ENCODE measurements around the gene DNAH3.
"Not testable (repeated sequence)": the region's sequence is repeated elsewhere in the genome, so short reads cannot be mapped to it uniquely, and the experiment has no call there.

DNAH3 gene

DNA sequence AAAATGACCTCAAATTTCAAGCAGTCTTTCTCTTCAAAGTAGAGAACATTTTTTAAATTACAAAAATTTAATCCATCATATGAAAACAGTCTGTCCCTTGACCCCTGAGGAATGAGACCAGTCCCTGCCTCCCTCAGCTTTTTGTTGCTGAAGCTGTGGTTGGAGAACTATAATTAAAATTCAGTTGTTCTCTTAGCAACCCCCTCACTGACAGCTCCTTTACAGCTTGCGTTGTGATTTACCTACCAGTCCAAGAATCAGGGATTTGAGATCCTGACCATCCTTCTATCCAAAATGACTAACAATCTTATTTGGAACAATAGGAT, 220.3 kb downstream of the DNAH3 start:
- H3K36me3 Mint-ChIP-seq (ENCODE audit: low read depth) = peaks cover 12% of the 10 kb centered on the region
- no peaks in the 10 kb centered on the region for H3K9me3 Mint-ChIP-seq
- peaks cover 5% of the 10 kb centered on the region for H3K4me1 Mint-ChIP-seq
- TF ChIP-seq, protein P1, sequence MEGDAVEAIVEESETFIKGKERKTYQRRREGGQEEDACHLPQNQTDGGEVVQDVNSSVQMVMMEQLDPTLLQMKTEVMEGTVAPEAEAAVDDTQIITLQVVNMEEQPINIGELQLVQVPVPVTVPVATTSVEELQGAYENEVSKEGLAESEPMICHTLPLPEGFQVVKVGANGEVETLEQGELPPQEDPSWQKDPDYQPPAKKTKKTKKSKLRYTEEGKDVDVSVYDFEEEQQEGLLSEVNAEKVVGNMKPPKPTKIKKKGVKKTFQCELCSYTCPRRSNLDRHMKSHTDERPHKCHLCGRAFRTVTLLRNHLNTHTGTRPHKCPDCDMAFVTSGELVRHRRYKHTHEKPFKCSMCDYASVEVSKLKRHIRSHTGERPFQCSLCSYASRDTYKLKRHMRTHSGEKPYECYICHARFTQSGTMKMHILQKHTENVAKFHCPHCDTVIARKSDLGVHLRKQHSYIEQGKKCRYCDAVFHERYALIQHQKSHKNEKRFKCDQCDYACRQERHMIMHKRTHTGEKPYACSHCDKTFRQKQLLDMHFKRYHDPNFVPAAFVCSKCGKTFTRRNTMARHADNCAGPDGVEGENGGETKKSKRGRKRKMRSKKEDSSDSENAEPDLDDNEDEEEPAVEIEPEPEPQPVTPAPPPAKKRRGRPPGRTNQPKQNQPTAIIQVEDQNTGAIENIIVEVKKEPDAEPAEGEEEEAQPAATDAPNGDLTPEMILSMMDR (IDR thresholded peaks at IDR 0.05) = no peak
- H3K4me3 Mint-ChIP-seq = no peak overlapping the region
- peaks cover 3% of the 10 kb centered on the region for H3K27me3 Mint-ChIP-seq (ENCODE audit: low read depth, poor library complexity)
- no peak for DNase-seq
- no peak overlapping the region for H3K27ac Mint-ChIP-seq

DNA sequence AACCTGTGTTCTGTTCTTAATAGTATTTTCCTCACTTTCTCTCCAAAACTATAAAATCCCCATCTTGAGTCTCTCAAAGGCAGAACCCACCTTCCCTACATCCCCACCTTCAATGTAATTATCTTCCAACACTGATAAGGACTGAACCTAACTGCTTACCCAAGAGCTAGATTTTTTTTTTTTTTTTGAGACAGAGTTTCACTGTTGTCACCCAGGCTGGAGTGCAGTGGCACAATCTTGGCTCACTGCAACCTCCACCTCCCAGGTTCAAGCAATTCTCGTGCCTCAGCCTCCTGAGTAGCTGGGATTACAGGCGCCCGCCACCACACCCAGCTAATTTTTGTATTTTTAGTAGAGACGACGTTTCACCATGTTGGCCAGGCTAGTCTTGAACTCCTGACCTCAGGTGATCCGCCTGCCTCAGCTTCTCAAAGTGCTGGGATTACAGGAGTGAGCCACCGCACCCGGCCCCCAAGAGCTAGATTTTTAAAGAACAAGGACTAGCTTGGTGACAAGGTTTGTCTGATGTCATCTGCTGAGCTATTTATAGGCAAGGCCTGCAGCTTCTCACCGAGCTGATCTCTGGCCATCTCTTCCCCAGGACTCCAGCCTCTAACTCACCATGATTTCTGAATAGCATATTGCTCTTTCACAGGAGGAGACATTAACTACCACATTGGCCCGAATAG, 220.8 kb downstream of the DNAH3 start:
- peaks cover 15% of the 10 kb centered on the region for H3K36me3 Mint-ChIP-seq (ENCODE audit: low read depth)
- DNase-seq; H3K27ac Mint-ChIP-seq; H3K4me3 Mint-ChIP-seq; H3K9me3 Mint-ChIP-seq; H3K4me1 Mint-ChIP-seq; H3K27me3 Mint-ChIP-seq (ENCODE audit: low read depth, poor library complexity): not testable (repeated sequence)

DNA sequence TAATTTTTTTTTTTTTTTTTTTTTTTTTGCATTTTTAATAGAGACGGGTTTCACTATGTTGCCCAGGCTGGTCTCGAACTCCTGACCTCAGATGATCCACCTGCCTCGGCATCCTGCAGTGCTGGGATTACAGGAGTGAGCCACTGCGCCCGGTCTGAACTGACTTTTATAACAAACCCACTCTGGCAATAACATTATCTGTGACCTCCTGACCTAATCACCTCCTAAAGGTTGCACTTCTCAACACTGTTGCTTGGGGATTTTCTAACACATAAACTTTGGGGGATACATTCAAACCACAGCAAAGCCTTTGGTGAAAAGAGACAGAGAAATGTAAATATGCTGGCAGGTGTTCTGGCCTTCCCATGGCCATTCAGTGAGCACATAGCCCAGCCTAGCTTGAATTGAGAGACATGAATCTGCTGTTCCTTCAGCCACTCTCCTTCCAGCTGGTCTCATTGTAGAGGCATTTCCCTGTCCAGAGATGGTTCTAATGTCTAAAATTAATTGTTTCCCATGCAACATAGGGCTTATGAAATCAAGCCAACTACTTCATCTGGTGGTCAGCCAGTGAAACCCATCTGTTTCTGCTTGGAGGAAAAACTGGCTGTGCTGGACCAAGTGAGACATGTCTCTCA, 221.8 kb downstream of the DNAH3 start:
- TF ChIP-seq, protein P1 (IDR thresholded peaks at IDR 0.05) = no peak
- Mint-ChIP-seq H3K9me3 (no peaks in the 10 kb centered on the region), H3K27ac (no peak overlapping the region), H3K4me1 (peaks cover 5% of the 10 kb centered on the region), H3K4me3 (no peak overlapping the region), H3K36me3 (ENCODE audit: low read depth) (peaks cover 19% of the 10 kb centered on the region), H3K27me3 (ENCODE audit: low read depth, poor library complexity) (peaks cover 3% of the 10 kb centered on the region)
- DNase-seq = no peak

DNA sequence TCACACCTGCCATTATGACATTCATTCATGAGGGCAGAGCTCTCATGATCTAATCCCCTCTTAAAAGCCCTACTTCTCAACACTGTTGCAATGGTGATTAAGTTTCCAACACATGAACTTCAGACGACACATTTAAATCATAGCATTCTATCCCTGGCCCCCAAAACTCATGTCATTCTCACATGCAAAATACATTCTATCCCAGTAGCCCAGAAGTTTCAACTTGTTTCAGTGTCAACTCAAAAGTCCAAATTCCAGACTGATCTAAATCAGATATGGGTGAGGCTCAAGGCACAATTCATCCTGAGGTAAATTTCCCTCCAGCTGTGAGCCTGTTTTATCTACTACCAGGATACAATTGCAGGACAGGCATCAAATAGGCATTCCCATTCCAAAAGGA, 224.9 kb downstream of the DNAH3 start:
- Mint-ChIP-seq H3K9me3 (no peaks in the 10 kb centered on the region), H3K27ac (no peak overlapping the region)

DNA sequence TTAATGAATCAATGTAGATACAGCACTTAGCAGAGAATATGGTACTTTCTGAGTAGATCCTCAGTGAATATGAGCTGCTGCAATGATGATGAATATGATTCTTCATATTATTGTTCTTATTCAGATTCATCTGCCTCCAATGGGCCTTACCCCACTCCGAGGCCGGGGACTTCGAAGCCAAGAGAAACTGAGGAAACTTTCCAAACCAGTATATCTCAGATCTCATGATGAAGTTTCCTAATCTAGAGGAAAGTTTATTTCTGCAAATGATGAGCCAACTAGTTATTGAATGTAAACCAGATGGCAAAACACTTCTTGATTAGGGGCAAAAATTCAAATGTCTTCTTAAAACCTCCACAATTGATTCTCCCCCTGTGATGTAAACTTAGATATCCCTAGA, 226.8 kb downstream of the DNAH3 start:
- peaks cover 6% of the 10 kb centered on the region for H3K4me1 Mint-ChIP-seq
- no peaks in the 10 kb centered on the region for H3K27me3 Mint-ChIP-seq (ENCODE audit: low read depth, poor library complexity)
- peaks cover 28% of the 10 kb centered on the region for H3K36me3 Mint-ChIP-seq (ENCODE audit: low read depth)
- no peak overlapping the region for H3K27ac Mint-ChIP-seq
- no peak overlapping the region for H3K4me3 Mint-ChIP-seq
- no peak for DNase-seq
- H3K9me3 Mint-ChIP-seq = no peaks in the 10 kb centered on the region
- TF ChIP-seq, protein P1 (IDR thresholded peaks at IDR 0.05) = no peak

More for the DNA sequence above, 224.9 kb downstream of the DNAH3 start:
- H3K4me1 Mint-ChIP-seq = peaks cover 5% of the 10 kb centered on the region
- peaks cover 23% of the 10 kb centered on the region for H3K36me3 Mint-ChIP-seq (ENCODE audit: low read depth)
- H3K4me3 Mint-ChIP-seq = no peak overlapping the region
- DNase-seq = no peak
- no peaks in the 10 kb centered on the region for H3K27me3 Mint-ChIP-seq (ENCODE audit: low read depth, poor library complexity)
- TF ChIP-seq, protein P1 (IDR thresholded peaks at IDR 0.05) = no peak

DNA sequence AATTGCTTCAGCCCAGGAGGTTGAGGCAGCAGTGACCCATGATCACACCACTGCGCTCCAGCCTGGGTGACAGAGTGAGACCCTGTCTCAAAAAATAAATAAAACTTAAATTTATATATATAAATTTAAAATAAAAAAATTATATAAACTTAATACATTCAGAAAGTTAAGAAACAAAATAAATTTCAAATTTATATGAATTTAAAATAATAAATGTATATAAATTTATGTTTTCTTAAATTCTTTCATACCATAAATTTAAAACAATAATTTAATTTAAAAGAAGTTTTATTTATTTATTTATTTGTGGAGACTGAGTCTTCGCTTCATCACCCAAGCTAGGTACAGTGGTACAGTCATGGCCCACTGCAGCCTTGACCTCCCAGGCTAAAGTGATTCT, 229.8 kb downstream of the DNAH3 start:
- Mint-ChIP-seq H3K4me3 (no peak overlapping the region), H3K4me1 (peaks cover 31% of the 10 kb centered on the region), H3K36me3 (ENCODE audit: low read depth) (peaks cover 47% of the 10 kb centered on the region), H3K27me3 (ENCODE audit: low read depth, poor library complexity) (no peaks in the 10 kb centered on the region), H3K9me3 (peaks cover 5% of the 10 kb centered on the region), H3K27ac (no peak overlapping the region)
- TF ChIP-seq, protein P1 (IDR thresholded peaks at IDR 0.05) = no peak
- DNase-seq = no peak
